OCI-LY7 (cell line): ENCODE data around the gene CDHR5. TPM values are rescaled to one million over a fixed set of nuclear protein-coding genes. Genes with fewer than 3 reads are reported as not detected.

Experiments
- BruUV-seq: library from RNA; stranded (reverse); fragments of 400-500 nt; replicated peaks from 2 replicates; lab custom pipeline; 2021; lab: Mats Ljungman, UMichigan
- CTCF ChIA-PET: fragments of 300-600 bp; sonication (Branson Sonifier 250); formaldehyde crosslinking; loops from one replicate; lab custom pipeline; 2022; ENCODE audit warnings: antibody characterized with exemption; ENCODE audit not compliant: unreplicated experiment; lab: Charles Lee
- POLR2A ChIA-PET: fragments of 300-600 bp; sonication (Branson Sonifier 250); formaldehyde crosslinking; loops from one replicate; lab custom pipeline; 2022; ENCODE audit warnings: antibody characterized with exemption; lab: Charles Lee
- DNase-seq: peaks from one replicate; pipeline ENCODE4 v3.0.0-alpha.2; 2015; ENCODE audit warnings: low spot score
- H2AFZ ChIP-seq: fragments of 200-600 bp; sonication (generic), shearing (Covaris generic); 2 replicates; pipeline ENCODE4 v1.6.1; 2014; ENCODE audit warnings: mild to moderate bottlenecking, antibody characterized with exemption, low read length, moderate library complexity
- H3K27ac ChIP-seq: fragments of 200-600 bp; sonication (generic); 2 replicates; pipeline ENCODE4 v1.5.1; 2014; ENCODE audit warnings: mixed run types, low read depth, mild to moderate bottlenecking, moderate library complexity, low read length, inconsistent platforms; ENCODE audit not compliant: poor library complexity, severe bottlenecking
- H3K36me3 ChIP-seq: fragments of 200-600 bp; sonication (generic); 2 replicates; pipeline ENCODE4 v1.6.1; 2014; ENCODE audit warnings: mild to moderate bottlenecking, antibody characterized with exemption, low read length, moderate library complexity, mixed read lengths; ENCODE audit not compliant: insufficient read depth
- H3K4me1 ChIP-seq: fragments of 200-600 bp; sonication (generic); 2 replicates; pipeline ENCODE4 v1.5.1; 2014; ENCODE audit warnings: mild to moderate bottlenecking, low read length; ENCODE audit not compliant: insufficient read depth, poor library complexity, severe bottlenecking
- H3K4me2 ChIP-seq: fragments of 200-600 bp; sonication (generic); 2 replicates; pipeline ENCODE4 v1.6.1; 2014; ENCODE audit warnings: mild to moderate bottlenecking, low read length
- H3K4me3 ChIP-seq: fragments of 200-600 bp; sonication (generic); 2 replicates; pipeline ENCODE4 v1.5.1; 2014; ENCODE audit warnings: mild to moderate bottlenecking, low read depth, low read length; ENCODE audit not compliant: poor library complexity, severe bottlenecking
- H3K79me2 ChIP-seq: fragments of 200-600 bp; sonication (generic); 2 replicates; pipeline ENCODE4 v1.6.1; 2016; ENCODE audit warnings: low read depth, mild to moderate bottlenecking, low read length, moderate library complexity, mixed read lengths; ENCODE audit not compliant: insufficient read depth
- H3K9me2 ChIP-seq: fragments of 200-600 bp; sonication (generic); 2 replicates; pipeline ENCODE4 v1.6.1; 2016; ENCODE audit warnings: mild to moderate bottlenecking, low read length, mixed read lengths; ENCODE audit not compliant: insufficient read depth
- H3K9me3 ChIP-seq: fragments of 200-600 bp; sonication (generic); 2 replicates; pipeline ENCODE4 v1.6.1; 2014; ENCODE audit warnings: mild to moderate bottlenecking, mixed run types, low read length, mixed read lengths
- H4K20me1 ChIP-seq: fragments of 200-600 bp; sonication (generic); 2 replicates; pipeline ENCODE4 v1.6.1; 2014; ENCODE audit warnings: mild to moderate bottlenecking, antibody characterized with exemption, low read length, moderate library complexity, mixed read lengths; ENCODE audit not compliant: insufficient read depth
- EZH2phosphoT487 ChIP-seq: fragments of 200-600 bp; sonication (generic); IDR thresholded peaks from 2 replicates; pipeline ENCODE4 v1.6.1; 2018; ENCODE audit warnings: low read depth, borderline replicate concordance, mild to moderate bottlenecking, mixed run types, antibody characterized with exemption, low read length, moderate library complexity, mixed read lengths
- intact Hi-C: fragments of 100-400 bp; cut with micrococcal nuclease; formaldehyde crosslinking; loops from one replicate; pipeline ENCODE4 v1.10.0; 2022; ENCODE audit not compliant: unreplicated experiment
- total RNA-seq, 2 experiments: library from RNA; depleted of rRNA in 1 of 2; stranded (reverse); fragments of >200 nt in 1 of 2; shearing (Covaris generic) in 1 of 2; gene quantifications; 2 replicates each; pipeline ENCODE4 v1.2.3, GENCODE V29; 2014 to 2022
- TF ChIP-seq, protein P1 (sequence below): fragments of 200-600 bp; sonication (generic); conservative IDR thresholded peaks from 2 replicates; pipeline ENCODE4 v1.5.1; 2014; ENCODE audit warnings: mild to moderate bottlenecking, antibody characterized with exemption, low read length, moderate library complexity, mixed read lengths

CDHR5 gene
- total RNA-seq, 2 experiments from 2014 or later = not detected

DNA sequence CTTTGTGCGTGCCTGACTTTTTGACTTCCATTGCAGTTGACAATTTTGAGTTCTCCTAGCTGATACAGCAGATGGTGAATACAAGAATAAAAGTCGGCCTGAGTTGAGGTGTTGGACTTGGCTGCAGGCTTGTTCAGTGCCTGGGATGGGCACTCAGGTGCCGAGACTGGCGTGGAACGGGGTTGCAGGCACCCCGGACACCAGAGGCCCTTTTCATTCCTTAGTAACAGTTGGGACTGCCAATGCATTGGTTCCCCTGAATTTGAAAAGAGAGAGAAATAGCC is 47.2 kb downstream of the CDHR5 start:
- Histone ChIP-seq H3K4me2 (peak overlapping the region; percentile 95), H3K27ac (no peak overlapping the region), H3K4me1 (peaks cover 38% of the 10 kb centered on the region), H3K4me3 (peak overlapping the region; percentile 100), H3K36me3 (peaks cover 31% of the 10 kb centered on the region), H3K79me2 (peaks cover 56% of the 10 kb centered on the region), H3K9me3 (no peaks in the 10 kb centered on the region), H3K9me2 (no peaks in the 10 kb centered on the region), H2AFZ (no peak overlapping the region), H4K20me1 (peaks cover 29% of the 10 kb centered on the region)
- BruUV-seq = no TSS peak
- intact Hi-C loops = loop anchor here (5.0 kb wide), 2 partner anchors 40 to 230 kb away; partner anchors contain the start of genes IRF7, PIDD1 and RPLP2
- POLR2A ChIA-PET = no interaction called here
- DNase-seq = no peak
- TF ChIP-seq, protein P1, sequence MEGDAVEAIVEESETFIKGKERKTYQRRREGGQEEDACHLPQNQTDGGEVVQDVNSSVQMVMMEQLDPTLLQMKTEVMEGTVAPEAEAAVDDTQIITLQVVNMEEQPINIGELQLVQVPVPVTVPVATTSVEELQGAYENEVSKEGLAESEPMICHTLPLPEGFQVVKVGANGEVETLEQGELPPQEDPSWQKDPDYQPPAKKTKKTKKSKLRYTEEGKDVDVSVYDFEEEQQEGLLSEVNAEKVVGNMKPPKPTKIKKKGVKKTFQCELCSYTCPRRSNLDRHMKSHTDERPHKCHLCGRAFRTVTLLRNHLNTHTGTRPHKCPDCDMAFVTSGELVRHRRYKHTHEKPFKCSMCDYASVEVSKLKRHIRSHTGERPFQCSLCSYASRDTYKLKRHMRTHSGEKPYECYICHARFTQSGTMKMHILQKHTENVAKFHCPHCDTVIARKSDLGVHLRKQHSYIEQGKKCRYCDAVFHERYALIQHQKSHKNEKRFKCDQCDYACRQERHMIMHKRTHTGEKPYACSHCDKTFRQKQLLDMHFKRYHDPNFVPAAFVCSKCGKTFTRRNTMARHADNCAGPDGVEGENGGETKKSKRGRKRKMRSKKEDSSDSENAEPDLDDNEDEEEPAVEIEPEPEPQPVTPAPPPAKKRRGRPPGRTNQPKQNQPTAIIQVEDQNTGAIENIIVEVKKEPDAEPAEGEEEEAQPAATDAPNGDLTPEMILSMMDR = no peak
- CTCF ChIA-PET = no interaction called here

DNA sequence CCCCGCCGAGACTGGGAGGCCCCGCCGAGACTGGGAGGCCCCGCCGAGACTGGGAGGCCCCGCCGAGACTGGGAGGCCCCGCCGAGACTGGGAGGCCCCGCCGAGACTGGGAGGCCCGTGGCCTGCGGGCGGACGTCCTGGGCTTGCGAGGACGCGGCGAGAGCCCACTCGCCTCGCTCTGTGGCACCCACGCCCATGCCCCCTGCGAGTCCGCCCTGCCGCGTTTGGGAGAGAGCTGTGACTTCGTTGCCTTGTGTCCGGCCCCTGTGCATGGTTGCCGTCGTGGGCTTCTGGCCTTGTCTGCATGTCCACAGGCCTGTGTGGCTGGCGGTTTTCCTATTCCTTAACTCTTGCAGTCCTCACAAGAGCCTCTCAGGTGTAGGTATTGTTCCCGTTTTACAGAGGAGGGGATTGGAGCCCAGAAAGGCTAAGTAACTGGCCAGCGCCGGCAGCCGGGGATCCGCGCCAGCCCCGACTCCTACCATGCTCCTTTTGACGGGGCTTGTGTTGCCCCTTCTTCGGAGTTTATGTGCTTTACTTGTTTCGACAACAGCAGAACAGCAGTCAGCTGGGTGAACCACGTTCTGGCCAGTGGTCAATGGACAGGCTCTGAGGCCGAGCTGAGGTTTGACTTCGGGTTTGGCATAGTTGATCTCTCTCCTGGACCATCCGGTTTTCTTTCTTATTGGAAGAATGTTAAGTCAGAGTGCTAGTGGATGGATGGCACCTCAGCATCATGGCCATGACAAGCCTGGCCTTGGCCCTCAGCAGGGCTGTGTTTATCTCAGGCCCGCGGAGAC is 47.7 kb downstream of the CDHR5 start:
- CTCF ChIA-PET = no interaction called here

More for the DNA sequence above, 47.7 kb downstream of the CDHR5 start:
- Histone ChIP-seq H3K79me2 (peaks cover 53% of the 10 kb centered on the region), H3K4me3 (peak overlapping the region; percentile 100), H3K36me3 (peaks cover 27% of the 10 kb centered on the region), H3K27ac (peak overlapping the region; percentile 22), H3K9me3 (no peaks in the 10 kb centered on the region), H4K20me1 (peaks cover 29% of the 10 kb centered on the region), H2AFZ (no peak overlapping the region), H3K9me2 (no peaks in the 10 kb centered on the region), H3K4me2 (peak overlapping the region; percentile 95), H3K4me1 (peaks cover 38% of the 10 kb centered on the region)
- no peak for TF ChIP-seq EZH2phosphoT487
- TF ChIP-seq, protein P1 = no peak
- intact Hi-C loops = loop anchor here (5.0 kb wide), 2 partner anchors 40 to 230 kb away; partner anchors contain the start of genes IRF7, PIDD1 and RPLP2
- TSS peak; percentile 64 for BruUV-seq
- DNase-seq = no peak
- POLR2A ChIA-PET = no interaction called here
